NOMO-1 (cell line): ENCODE results near the gene IKZF2.
"Not testable (repeated sequence)": the region's sequence is repeated elsewhere in the genome, so short reads cannot be mapped to it uniquely, and the experiment has no call there.

ENCODE experiments used
- DNase-seq, 2 experiments: peaks; one replicate each; lab custom pipeline; 2025; ENCODE audit not compliant: unreplicated experiment in 2 of 2; lab: John Stamatoyannopoulos, UW

IKZF2 gene

DNA sequence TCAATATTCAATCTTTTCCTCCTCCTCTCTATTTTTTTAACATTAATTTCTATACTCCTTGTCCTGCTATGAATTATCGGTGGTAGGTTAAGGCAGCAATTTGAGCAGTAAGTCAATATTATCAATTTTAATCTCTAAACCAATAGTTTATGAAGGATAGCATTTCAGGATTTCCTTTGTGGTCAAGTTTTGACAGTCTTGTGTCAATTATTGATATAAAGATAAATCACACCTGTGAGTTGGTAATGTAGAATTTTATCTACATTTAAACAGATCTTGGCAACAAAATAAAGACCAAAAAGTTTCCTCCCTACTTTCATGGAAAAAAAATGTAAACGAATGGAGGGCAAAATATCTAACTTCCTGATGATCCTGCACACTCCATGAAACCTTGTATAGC is 87.3 kb downstream of the IKZF2 start:
- no peak for DNase-seq

DNA sequence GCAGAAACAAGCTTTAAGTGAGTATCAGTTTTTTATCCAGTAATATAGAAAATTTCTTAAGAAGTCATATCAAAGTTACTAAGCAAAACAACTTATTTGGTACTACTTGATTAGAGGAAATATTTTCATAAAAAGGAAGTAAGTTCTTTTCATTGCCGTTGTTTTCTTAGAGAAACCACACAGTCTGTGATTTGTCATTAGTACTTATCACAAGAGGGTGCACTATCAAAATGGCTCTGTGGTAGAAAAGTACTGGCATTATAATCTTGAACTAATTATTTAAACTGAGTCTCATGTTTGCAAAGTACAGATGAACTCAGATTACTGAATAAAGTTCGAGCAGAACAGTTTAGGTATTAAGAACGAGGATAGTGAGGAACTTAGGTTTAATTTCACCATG is 93.4 kb downstream of the IKZF2 start:
- DNase-seq: no peak

DNA sequence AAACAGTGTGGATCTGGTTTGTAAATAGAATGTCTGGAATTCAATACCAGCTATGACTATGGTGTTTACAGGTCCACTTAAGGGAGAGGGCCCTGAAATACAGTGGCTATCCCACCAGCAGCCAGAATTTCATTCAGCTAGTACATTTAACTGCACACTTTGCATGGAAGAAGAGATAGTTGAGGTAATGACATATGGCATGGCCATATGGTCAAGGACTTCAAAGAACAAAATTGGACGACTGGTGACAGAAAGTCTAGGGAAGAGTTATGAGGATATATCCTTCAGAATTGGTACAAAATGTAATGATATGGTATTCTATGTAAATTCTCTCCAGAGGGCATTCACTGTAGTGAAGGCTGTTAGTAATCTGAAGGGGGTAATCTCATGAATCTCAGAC is 105.0 kb downstream of the IKZF2 start:
- DNase-seq: no peak

DNA sequence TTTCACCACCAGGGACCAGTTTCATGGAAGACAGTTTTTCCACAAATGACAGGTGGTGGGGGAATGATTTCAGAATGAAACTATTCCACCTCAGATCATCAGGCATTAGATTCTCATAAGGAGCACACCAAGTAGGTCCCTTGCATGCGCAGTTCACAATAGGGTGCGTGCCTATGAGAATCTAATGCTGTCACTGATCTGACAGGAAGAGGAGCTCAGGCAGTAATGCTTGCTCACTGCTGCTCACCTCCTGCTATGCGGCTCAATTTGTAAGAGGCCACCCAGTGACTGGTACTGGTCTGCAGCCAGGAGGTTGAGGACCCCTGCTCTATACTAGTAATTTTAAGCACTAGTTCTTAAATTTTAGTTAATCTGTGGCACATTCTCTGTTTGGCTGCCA is 107.8 kb downstream of the IKZF2 start:
- DNase-seq: no peak

DNA sequence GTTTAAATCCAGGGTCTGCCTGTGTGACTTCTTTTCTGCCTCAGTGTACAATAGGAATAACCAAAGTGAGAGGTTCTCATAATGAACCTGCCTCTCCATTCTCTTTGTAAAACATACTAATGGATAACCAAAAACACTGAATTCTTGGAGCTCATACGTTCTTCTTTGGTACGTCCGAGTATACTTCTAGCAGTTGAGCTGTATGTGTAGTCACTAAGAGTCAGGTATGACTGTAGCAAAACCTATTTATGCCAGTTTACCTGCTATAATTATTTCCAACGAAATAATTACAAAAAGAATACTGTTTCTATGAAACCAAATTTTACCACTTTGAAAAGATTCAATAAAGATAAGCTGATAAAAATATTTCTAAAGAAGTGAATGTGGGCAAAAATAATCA is 109.2 kb downstream of the IKZF2 start:
- no peak for DNase-seq

DNA sequence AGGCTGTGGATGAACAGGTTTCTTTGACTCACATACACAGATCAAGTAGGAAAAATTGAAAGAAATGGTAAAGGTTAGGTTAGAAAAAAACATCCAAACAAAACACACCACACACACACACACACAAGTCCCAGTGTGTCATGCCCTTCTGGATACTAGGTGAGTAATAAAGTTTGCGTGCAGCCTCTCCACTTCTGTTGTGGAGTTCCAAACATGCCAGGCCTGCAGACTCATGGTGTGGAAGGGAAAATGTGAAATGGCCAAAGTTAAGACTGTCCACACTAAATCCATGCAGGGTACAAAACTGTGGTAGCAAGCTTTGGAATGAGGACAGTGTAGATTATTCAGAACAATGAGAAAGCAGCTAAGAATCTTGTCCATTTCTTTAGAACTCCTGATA is 114.6 kb downstream of the IKZF2 start:
- no peak for DNase-seq

DNA sequence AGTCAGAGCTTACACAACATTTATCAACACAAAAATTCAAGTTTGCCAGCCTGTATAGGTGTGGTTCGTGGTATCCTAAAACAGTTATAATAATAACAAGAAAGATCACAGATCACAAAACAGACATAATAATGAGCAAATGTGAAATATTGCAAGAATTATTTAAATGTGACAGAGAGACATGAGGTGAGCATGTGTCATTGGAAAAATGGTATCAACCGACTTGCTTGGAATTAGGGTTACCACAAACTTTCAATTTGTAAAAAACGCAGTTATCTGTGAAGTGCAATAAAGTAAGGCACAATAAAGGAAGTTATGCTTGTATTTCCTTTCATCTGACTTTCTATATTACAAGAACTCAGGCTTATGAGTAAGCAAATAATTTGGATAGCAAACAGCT is 116.8 kb downstream of the IKZF2 start:
- DNase-seq: no peak

DNA sequence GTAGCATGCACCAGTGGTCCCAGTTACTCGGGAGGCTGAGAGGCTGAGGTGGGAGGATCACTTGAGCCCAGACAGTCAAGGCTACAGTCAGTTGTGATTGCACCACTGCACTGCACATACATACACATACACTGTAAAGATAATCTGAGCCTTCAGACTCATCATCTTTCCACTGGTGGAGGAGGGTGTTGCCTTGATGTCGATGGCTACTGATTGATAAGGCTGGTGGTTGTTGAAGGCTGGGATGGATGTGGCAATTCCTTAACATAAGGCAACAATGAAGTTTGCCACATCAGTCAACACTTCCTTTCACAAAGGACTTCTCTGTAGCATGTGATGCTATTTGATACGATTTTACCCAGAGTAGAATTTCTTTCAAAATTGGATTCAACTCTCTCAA is 118.8 kb downstream of the IKZF2 start:
- DNase-seq: no peak

DNA sequence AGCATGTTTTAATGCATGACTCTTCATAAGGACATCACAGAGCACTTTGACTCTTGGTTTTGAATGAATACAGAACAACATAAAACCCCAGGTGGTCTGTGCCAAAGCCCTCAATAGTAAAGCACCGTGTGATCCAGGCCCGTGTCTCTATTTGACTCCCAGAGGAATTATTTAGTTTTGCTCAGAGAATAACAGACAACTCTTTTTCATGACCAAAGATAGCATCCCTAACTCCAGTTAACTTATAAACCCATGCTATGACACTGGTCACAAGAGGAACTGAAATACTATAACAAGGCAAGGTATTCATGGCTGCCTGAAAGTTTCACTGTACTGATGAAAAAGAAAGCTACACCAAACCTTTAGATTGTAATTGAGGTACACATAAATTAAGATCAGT is 128.4 kb downstream of the IKZF2 start:
- no peak for DNase-seq

DNA sequence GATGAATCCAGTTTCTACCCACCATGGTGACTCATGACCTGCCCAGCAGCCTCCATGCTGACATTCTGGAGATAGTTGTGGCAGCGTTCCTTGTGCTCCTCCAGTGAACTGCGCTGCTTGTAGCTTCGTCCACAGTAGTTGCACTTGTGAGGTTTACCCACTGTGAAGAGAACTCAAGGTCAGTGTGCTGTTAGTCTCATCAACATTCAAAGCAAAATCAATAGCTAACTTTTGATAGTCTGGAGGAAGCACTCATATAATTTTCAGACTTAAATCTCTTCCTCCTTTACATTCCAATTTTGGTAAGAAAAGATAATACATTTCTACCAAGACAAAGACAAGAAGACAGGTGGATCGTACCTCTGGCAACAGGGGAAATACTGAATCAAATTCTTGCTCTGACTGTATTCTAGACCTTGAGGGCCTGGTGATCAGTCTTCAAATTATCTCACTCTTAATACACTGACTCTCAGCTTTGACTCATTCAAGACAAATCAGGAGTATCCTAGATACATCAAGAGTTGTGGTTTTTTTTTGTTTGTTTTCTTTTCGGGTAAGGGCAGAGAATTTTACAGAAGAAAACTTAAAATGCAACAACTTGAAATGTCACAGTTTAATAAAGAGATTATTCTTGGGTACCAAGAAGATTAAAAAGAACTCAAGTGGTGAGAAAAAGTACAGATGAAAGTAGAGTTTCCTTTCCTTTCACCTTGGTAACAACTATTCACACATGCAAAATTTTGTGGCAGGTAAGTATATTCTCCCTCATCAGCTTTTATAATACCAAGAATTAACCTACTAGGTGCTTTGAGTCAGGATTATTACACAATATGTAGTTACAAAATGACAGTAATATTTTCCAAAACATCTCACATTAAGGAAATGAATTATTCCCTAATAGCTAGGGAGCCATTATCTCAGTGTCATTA is 129.2 kb downstream of the IKZF2 start:
- no peak for DNase-seq

DNA sequence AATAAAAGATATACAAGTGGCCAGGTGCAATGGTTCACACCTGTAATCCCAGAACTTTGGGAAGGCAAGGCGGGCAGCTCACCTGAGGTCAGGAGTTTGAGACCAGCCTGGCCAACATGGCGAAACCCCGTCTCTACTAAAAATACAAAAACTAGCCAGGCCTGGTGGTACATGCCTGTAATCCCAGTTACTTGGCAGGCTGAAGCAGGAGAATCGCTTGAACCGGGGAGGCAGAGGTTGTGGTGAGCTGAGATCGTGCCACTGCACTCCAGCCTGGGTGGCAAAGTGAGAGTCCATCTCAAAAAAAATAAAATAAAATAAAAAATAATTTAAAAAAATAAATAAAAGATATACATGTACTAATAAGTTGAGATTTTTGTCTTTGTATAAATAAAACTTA is 130.5 kb downstream of the IKZF2 start:
- DNase-seq: not testable (repeated sequence)

DNA sequence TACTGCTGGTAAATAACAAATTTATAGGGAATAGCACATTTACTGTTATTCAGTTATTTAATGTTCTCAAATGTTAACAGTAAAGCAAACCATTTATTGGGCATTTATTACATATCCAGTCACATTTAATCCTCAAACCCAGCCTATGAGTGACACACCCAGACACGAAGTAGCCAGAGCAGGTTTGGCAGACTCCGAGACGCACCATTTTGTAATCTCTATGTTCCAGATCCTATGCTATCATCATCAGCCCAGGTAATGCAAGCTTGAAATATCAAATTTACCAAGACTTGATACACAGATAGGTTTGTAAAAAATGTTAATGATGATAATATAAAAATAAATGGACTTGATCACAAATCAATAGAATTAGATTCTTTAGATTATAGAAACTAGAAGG is 131.1 kb downstream of the IKZF2 start:
- DNase-seq: no peak

DNA sequence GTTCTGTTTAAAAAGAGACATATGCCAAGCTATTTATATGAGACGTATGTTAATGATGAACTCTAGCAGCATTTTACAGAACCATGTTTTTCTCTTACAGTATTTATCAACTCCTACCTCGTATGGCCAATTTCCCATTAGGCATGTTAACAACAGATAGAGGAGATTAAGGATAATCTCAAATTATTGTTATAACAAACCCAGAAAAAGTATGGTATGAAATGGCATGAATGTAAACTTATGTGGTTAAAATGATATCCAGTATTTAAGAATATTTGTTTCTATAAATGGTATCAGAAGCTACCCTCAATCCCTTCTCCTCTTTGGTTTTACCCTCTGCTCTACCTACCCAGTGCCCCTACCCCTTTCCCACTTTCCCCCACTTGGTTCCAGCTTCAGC is 132.0 kb downstream of the IKZF2 start:
- DNase-seq: no peak

DNA sequence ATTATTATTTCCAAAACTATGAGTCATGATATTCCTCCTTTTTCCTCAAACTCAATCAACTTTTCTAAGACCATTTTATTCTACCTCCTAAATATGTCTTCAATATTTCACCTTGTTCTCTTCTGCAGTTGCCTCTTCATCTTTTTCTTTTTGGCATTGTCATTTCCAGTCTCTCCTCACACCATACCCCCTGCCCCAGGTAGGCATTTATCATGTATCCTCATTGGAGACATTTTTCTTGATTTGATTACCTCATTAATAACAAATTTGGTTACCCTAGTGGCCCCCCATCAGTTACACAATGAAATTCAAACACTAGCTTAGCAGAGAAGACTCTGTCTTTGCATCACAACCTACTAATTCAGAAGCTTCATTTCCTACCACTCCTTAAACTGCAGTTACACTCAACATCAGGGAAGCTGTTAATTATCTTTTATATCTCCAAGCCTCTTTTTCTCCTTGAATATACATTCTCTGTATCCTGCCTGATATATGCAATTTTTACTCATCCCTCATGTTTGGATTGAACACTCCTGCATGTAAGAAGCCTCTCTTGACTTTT is 133.0 kb downstream of the IKZF2 start:
- DNase-seq: no peak

DNA sequence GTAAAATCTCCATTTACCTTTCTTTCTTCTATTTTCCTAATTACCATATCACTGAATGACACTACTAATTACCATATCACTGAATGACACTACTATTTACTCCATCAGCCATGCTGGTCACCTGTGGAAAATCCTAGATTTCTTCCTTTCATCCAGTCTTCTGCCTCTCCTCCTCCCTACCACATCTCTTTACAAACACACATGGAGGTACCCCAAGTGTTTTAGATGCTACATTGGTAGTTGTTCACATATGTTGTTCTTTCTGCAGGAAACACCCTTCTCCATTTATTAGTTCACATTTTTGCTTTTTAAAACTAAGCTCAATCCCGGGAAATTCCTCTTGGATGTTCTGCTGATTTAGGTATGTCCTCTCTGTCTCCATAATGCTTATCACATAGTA is 134.0 kb downstream of the IKZF2 start:
- no peak for DNase-seq

DNA sequence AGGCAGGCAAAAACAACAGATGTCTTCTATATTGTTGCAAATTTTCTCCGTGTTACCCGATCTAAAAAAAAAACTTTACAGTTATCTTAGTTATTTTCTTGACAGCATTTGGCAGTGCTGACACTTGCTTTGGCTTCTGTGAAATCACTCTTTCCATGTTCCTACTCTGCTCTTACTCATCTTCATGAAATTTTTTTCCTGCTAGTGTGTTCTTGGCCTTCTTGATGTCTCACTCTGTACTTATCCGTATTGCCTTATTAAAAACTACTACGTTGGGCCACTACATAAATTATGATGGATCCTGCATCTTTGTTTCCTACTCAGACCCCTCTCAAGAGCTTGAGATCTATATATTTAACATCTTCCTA is 134.4 kb downstream of the IKZF2 start:
- no peak for DNase-seq

DNA sequence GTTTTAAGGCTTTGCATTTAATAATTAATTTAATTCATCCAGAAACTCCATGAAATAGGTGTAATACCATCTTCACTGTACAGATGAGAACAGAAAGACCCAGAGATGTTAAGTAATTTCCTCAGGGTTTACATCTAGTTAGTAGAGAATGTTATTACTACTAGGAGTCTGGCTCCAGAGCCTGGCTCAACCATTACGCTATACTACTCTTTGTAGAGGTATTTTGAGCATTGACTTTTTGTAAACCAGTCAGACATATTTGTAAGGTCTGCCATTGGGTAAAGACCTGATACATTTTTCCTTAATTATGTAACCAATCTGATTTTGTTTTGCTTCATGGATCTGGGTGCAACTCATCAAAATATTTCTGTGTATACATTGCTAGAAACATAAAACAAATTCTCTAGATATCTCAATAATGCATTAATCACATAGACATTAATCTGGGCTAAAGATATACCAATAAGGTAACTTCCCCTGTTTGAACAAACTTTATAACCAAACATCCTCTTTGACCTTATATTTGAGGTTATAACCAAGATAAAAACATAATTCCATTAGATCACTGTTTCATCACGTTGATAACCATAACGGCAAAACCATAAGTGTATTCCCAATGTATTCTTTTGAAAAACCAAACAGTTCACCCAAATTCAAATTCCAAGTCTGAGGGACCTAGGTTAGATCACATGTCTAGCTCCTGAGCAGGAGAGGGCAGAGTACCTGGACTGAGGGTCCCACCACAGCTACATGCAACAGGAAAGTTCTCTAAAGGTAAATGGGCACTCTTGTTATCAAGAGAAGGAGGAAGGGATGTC is 135.0 kb downstream of the IKZF2 start:
- no peak for DNase-seq

DNA sequence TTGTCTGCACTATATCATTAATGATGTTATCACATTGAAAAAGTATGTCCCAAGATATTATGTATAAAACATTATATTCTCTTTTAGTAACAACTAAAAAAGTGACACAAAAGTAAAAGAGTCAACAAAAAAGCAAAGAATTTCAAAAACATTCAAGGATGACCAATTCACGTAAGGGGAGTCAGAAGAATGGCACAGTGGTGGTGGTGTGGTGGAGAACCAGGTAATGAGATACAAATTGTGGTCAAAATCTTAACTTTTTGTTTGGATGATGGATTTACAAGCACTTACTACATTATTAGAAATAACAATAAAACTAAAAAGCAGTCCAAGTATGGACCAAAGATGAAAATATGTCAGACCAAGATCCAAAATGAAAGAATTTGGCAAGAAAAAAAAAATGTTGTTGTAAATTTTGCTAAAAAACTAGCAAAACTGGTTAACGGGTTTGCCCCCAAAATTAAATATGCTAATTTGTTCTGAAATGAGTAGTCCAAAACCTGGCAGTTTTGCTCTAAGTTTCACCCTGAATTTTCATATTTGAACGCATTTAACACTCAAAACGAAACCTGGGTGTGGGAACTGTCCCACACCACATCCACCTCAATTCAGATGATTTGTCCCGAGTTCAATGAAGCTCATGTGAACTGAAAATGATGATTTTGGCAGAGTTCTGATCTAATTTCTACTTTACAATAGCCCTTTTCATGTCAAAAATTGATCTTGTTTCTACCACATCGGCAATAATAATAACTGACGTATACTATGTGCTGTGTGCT is 135.8 kb downstream of the IKZF2 start:
- no peak for DNase-seq

DNA sequence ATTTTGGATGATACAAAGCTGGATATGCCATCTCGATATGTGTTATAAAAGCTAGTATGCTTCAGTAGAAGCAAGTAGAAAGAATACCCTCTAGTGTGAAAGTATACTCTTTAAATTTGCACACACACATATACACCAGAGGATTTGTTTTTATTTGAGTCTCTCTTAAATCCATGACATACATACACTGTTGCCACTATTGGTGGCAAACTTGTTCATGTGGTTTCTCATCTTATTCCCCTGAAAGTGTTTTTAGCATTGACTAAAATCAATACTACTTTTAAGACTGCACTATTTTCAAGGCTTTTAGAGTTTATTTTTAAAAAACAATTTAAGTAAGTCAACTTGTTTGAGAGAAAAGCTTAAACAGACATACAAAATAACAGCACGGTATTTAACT is 137.4 kb downstream of the IKZF2 start:
- no peak for DNase-seq

DNA sequence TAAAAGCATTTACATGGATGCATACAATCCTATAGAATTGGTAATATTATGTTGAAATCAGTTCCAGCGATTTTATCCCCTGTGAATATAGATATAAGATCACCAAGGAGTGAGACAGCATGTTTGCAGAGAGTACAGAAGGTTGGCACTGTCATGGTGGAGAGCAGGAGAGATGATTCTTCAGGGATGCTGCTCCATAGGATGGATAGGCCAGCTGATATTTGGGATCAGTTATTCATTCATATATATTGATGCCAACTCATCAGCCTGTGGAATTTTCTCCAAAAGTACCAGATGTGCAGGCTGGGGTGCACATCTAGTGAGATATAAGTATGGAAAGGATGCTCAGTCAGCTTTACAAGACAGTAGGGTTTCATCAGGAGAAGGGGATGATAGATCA is 139.9 kb downstream of the IKZF2 start:
- no peak for DNase-seq
